H1 (cell line): Measurements from ENCODE around the gene PHYH. TPM values are rescaled to one million over a fixed set of nuclear protein-coding genes. Genes with fewer than 3 reads are reported as not detected.

Experiments
- CTCF ChIA-PET: fragments of 300-600 bp; sonication (Branson Sonifier 250); formaldehyde crosslinking; loops from one replicate; lab custom pipeline; 2021; ENCODE audit not compliant: partially characterized antibody; lab: Charles Lee
- POLR2A ChIA-PET: fragments of 300-600 bp; sonication (Branson Sonifier 250); formaldehyde crosslinking; loops from one replicate; lab custom pipeline; 2021; ENCODE audit warnings: inconsistent platforms; ENCODE audit not compliant: partially characterized antibody; lab: Charles Lee
- DNase-seq, 2 experiments: peaks; one replicate each; pipeline versions ENCODE4 v3.0.0 to v3.0.0-alpha.2; 2010 to 2022; ENCODE audit warnings: low spot score in 2 of 2, low read depth in 1 of 2, mixed read lengths in 1 of 2
- FAIRE-seq: peaks from 2 replicates; lab custom pipeline; 2011; peaks lifted over from hg19 to GRCh38; lab: Jason Lieb, UNC
- H2AFZ ChIP-seq: 2 replicates; pipeline ENCODE4 v1.8.1; 2012; ENCODE audit warnings: low read length, inconsistent platforms
- H2AK5ac ChIP-seq: 2 replicates; pipeline ENCODE4 v1.6.1; 2013; ENCODE audit warnings: low read depth, low read length
- H2BK120ac ChIP-seq: replicated peaks from 2 replicates; pipeline ENCODE3; 2013; ENCODE audit warnings: low read depth, low read length, inconsistent platforms
- H2BK12ac ChIP-seq: 2 replicates; pipeline ENCODE4 v1.6.1; 2013; ENCODE audit warnings: low read depth, low read length
- H2BK15ac ChIP-seq: 2 replicates; pipeline ENCODE4 v1.6.1; 2013; ENCODE audit warnings: low read length
- H2BK20ac ChIP-seq: 2 replicates; pipeline ENCODE4 v1.6.1; 2013; ENCODE audit warnings: low read length
- H2BK5ac ChIP-seq: 2 replicates; pipeline ENCODE4 v1.6.1; 2013; ENCODE audit warnings: low read depth, low read length
- H3K14ac ChIP-seq: 2 replicates; pipeline ENCODE4 v1.6.1; 2013; ENCODE audit warnings: inconsistent platforms; ENCODE audit not compliant: insufficient read length
- H3K18ac ChIP-seq: 2 replicates; pipeline ENCODE4 v1.6.1; 2013; ENCODE audit warnings: low read length; ENCODE audit errors: extremely low read depth
- H3K23ac ChIP-seq: 2 replicates; pipeline ENCODE4 v1.6.1; 2013; ENCODE audit warnings: inconsistent platforms; ENCODE audit not compliant: insufficient read length
- H3K23me2 ChIP-seq: 2 replicates; pipeline ENCODE4 v1.6.1; 2013; ENCODE audit warnings: low read depth, low read length
- H3K27ac ChIP-seq: 2 replicates; pipeline ENCODE4 v1.6.1; 2011; ENCODE audit warnings: low read depth, low read length, inconsistent platforms
- H3K27me3 ChIP-seq, 4 experiments: replicated peaks in 1 of 4; 1 replicate in 1 of 4; 2 replicates in 3 of 4; pipeline versions ENCODE4 v1.6.1 to v1.8.1; 2011 to 2013; ENCODE audit warnings: low read length in 3 of 4, mild to moderate bottlenecking in 3 of 4, inconsistent platforms in 2 of 4, mixed read lengths in 2 of 4, moderate library complexity in 1 of 4; ENCODE audit not compliant: control insufficient read depth in 3 of 4, insufficient read depth in 3 of 4; ENCODE audit errors: extremely low read depth in 1 of 4
- H3K36me3 ChIP-seq, 4 experiments: 2 replicates each; pipeline versions ENCODE4 v1.6.1 to v1.8.1; 2011 to 2013; ENCODE audit warnings: mild to moderate bottlenecking in 4 of 4, low read length in 3 of 4, moderate library complexity in 2 of 4, control low read depth in 1 of 4, inconsistent platforms in 1 of 4; ENCODE audit not compliant: insufficient read depth in 4 of 4, control insufficient read depth in 2 of 4
- H3K4ac ChIP-seq: replicated peaks from 2 replicates; pipeline ENCODE3; 2013; ENCODE audit warnings: low read length, low read depth, mixed read lengths, inconsistent platforms; ENCODE audit not compliant: insufficient read length
- H3K4me1 ChIP-seq, 4 experiments: replicated peaks in 1 of 4; 1 replicate in 1 of 4; 2 replicates in 3 of 4; pipeline versions ENCODE4 v1.6.1 to v1.8.1; 2011 to 2013; ENCODE audit warnings: low read length in 3 of 4, inconsistent platforms in 2 of 4, mixed read lengths in 1 of 4; ENCODE audit not compliant: insufficient read depth in 4 of 4, control insufficient read depth in 3 of 4
- H3K4me2 ChIP-seq, 2 experiments: 2 replicates each; pipeline versions ENCODE4 v1.6.1 to v1.8.1; 2011 to 2013; ENCODE audit warnings: low read depth in 2 of 2, low read length in 2 of 2, control low read depth in 1 of 2, inconsistent platforms in 1 of 2, mild to moderate bottlenecking in 1 of 2; ENCODE audit not compliant: insufficient read depth in 1 of 2
- H3K4me3 ChIP-seq, 4 experiments: fragments of 200-600, 300-600 bp in 1 of 4; sonication (generic), shearing (Covaris generic), sonication (Bioruptor Twin) in 1 of 4; 2 replicates each; pipeline versions ENCODE4 v1.5.1 to v1.8.1; 2011 to 2016; ENCODE audit warnings: low read length in 4 of 4, low read depth in 3 of 4, control low read depth in 2 of 4, inconsistent platforms in 2 of 4, mild to moderate bottlenecking in 2 of 4, mixed read lengths in 1 of 4, moderate library complexity in 1 of 4; ENCODE audit not compliant: insufficient read depth in 2 of 4; ENCODE audit errors: extremely low read depth in 1 of 4
- H3K56ac ChIP-seq: replicated peaks from 2 replicates; pipeline ENCODE3; 2013; ENCODE audit warnings: low read depth, mild to moderate bottlenecking, mixed read lengths, low read length, inconsistent platforms; ENCODE audit not compliant: insufficient read length
- H3K79me1 ChIP-seq: 2 replicates; pipeline ENCODE4 v1.6.1; 2013; ENCODE audit warnings: low read depth, low read length, control low read depth
- H3K79me2 ChIP-seq, 2 experiments: 2 replicates each; pipeline versions ENCODE4 v1.6.1 to v1.8.1; 2012 to 2013; ENCODE audit warnings: low read length in 2 of 2, mild to moderate bottlenecking in 2 of 2, inconsistent platforms in 1 of 2; ENCODE audit not compliant: insufficient read depth in 2 of 2, control insufficient read depth in 1 of 2
- H3K9ac ChIP-seq, 4 experiments: replicated peaks in 1 of 4; 1 replicate in 1 of 4; 2 replicates in 3 of 4; pipeline versions ENCODE4 v1.6.1 to v1.8.1; 2011 to 2013; ENCODE audit warnings: low read depth in 3 of 4, low read length in 3 of 4, control low read depth in 2 of 4, mild to moderate bottlenecking in 2 of 4, moderate library complexity in 2 of 4, inconsistent platforms in 1 of 4; ENCODE audit errors: extremely low read depth in 1 of 4
- H3K9me3 ChIP-seq, 2 experiments: 2 replicates each; pipeline versions ENCODE4 v1.6.1 to v1.8.1; 2012 to 2013; ENCODE audit warnings: mild to moderate bottlenecking in 2 of 2, moderate library complexity in 2 of 2, control low read depth in 1 of 2, inconsistent platforms in 1 of 2, low read depth in 1 of 2, low read length in 1 of 2, mixed read lengths in 1 of 2; ENCODE audit not compliant: insufficient read depth in 2 of 2
- H4K20me1 ChIP-seq, 2 experiments: replicated peaks in 1 of 2; 2 replicates each; pipeline versions ENCODE3 to v1.8.1; 2011 to 2013; ENCODE audit warnings: inconsistent platforms in 2 of 2, low read length in 2 of 2, mild to moderate bottlenecking in 1 of 2; ENCODE audit not compliant: insufficient read depth in 2 of 2, control insufficient read depth in 1 of 2
- H4K5ac ChIP-seq: 2 replicates; pipeline ENCODE4 v1.6.1; 2013; ENCODE audit warnings: low read length, low read depth, mixed read lengths, inconsistent platforms; ENCODE audit not compliant: insufficient read length
- H4K8ac ChIP-seq: 2 replicates; pipeline ENCODE4 v1.8.0; 2013; ENCODE audit warnings: mild to moderate bottlenecking, moderate library complexity, low read length, inconsistent platforms; ENCODE audit not compliant: insufficient read depth; ENCODE audit errors: extremely low read depth
- H4K91ac ChIP-seq: replicated peaks from 2 replicates; pipeline ENCODE3; 2013; ENCODE audit warnings: low read length, mixed read lengths, inconsistent platforms; ENCODE audit not compliant: insufficient read length
- ASH2L ChIP-seq: fragments of 200-600, 300-600 bp; sonication (generic); IDR thresholded peaks from one replicate; pipeline ENCODE4 v1.7.1; 2017; ENCODE audit warnings: low read length
- ATF3 ChIP-seq: IDR thresholded peaks from 2 replicates; pipeline ENCODE4 v1.6.1; 2011; ENCODE audit warnings: low read depth, mild to moderate bottlenecking, low read length; ENCODE audit not compliant: insufficient read depth
- BRCA1 ChIP-seq: IDR thresholded peaks from 2 replicates; pipeline ENCODE4 v1.6.1; 2012; ENCODE audit warnings: low read depth, low read length, improper control_type of control experiment
- CBX5 ChIP-seq: fragments of 300-800, 300-1000 bp; sonication (generic); IDR thresholded peaks from 2 replicates; pipeline ENCODE4 v1.7.1; 2016; ENCODE audit warnings: antibody characterized with exemption, low read length, low read depth
- CEBPB ChIP-seq: IDR thresholded peaks from 2 replicates; pipeline ENCODE4 v1.6.1; 2012; ENCODE audit warnings: low read depth, low read length
- CHD1 ChIP-seq: IDR thresholded peaks from 2 replicates; pipeline ENCODE4 v1.6.1; 2012; ENCODE audit warnings: low read depth, low read length, improper control_type of control experiment
- CHD2 ChIP-seq: IDR thresholded peaks from 2 replicates; pipeline ENCODE4 v1.6.1; 2012; ENCODE audit warnings: low read length, improper control_type of control experiment
- HDAC2 ChIP-seq, 2 experiments: fragments of 300-600 bp in 1 of 2; sonication (generic) in 1 of 2; IDR thresholded peaks; 2 replicates each; pipeline ENCODE4 v1.6.1; 2011 to 2012; ENCODE audit warnings: low read depth in 2 of 2, low read length in 2 of 2, mild to moderate bottlenecking in 2 of 2, moderate library complexity in 2 of 2, borderline replicate concordance in 1 of 2, inconsistent platforms in 1 of 2
- HDAC6 ChIP-seq: IDR thresholded peaks from one replicate; pipeline ENCODE4 v1.7.1; 2012; ENCODE audit warnings: low read depth, mild to moderate bottlenecking, inconsistent platforms, low read length, moderate library complexity
- KDM5A ChIP-seq: fragments of 200-600 bp; IDR thresholded peaks from 2 replicates; pipeline ENCODE4 v1.7.1; 2012; ENCODE audit warnings: mild to moderate bottlenecking, low read length, inconsistent platforms, mixed read lengths
- PHF8 ChIP-seq: fragments of 200-600 bp; sonication (generic); conservative IDR thresholded peaks from 2 replicates; pipeline ENCODE4 v1.7.1; 2012; ENCODE audit warnings: low read depth, mild to moderate bottlenecking, inconsistent platforms, low read length, moderate library complexity
- SP4 ChIP-seq: IDR thresholded peaks from 2 replicates; pipeline ENCODE4 v1.6.1; 2012; ENCODE audit warnings: low read length, inconsistent platforms
- TEAD4 ChIP-seq: IDR thresholded peaks from 2 replicates; pipeline ENCODE4 v1.6.1; 2012; ENCODE audit warnings: low read depth, low read length, inconsistent platforms, mixed read lengths
- WGBS, 2 experiments: shearing (Covaris generic) in 1 of 2; methylation state at CpG; one replicate each; pipeline versions ENCODE4 v1.1.6 to v1.1.7; 2013 to 2015; ENCODE audit warnings: low lambda C conversion rate in 2 of 2, mixed read lengths in 2 of 2, inconsistent platforms in 1 of 2, low coverage in 1 of 2, missing lambda C conversion rate in 1 of 2; ENCODE audit not compliant: insufficient replicate concordance in 2 of 2, insufficient coverage in 1 of 2, insufficient read length in 1 of 2; ENCODE audit errors: extremely low coverage in 1 of 2, missing lambda C conversion rate in 1 of 2; 5-methylcytosine and 5-hydroxymethylcytosine counted together
- polyA plus RNA-seq, 7 experiments: library from polyadenylated mRNA; depleted of rRNA in 3 of 7; stranded (reverse) in 5 of 7; unstranded in 2 of 7; fragments of >200 nt in 5 of 7; fragments of 200-250 nt in 2 of 7; gene quantifications; 1 replicate in 5 of 7; 2 replicates in 1 of 7; 4 replicates in 1 of 7; pipeline versions ENCODE4 v1.2.1 to v1.2.3, GENCODE V29; 2011 to 2013; ENCODE audit warnings: missing spikeins in 2 of 7, mixed read lengths in 2 of 7
- total RNA-seq: library from RNA; stranded (reverse); fragmentation: NEBNext Ultra II Directional; extraction: Animal tissue kit (Norgen Biotek cat#: 25700); gene quantifications from 2 replicates; pipeline ENCODE4 v1.2.1, GENCODE V29; 2021

PHYH gene
- total and polyA plus RNA-seq, 2 of the 8 experiments (the other 6 are each of a cell fraction or from before 2014, with no cell fraction given): 22.0 to 22.7 TPM

- CTCF ChIA-PET: interaction anchor here (0.8 to 1.4 kb wide), 3 partner anchors 10 to 163 kb away, joined by 3 to 4 read pairs (median 3); no protein-coding TSS in a partner anchor
- 84% methylated on average over 4 of the region's 4 CpGs; no CpG with 5 or more reads in 1 of the 2 experiments for WGBS, 2 experiments
Observed at GRCh38 chr10:13253726-13254125, 46.1 kb downstream of the PHYH start.

More at GRCh38 chr10:13253726-13254125, 46.1 kb downstream of the PHYH start:
- H2BK12ac ChIP-seq: no peak overlapping the region
- H2BK15ac ChIP-seq: no peak overlapping the region
- no peaks in the 10 kb centered on the region for H3K36me3 ChIP-seq
- H3K9ac ChIP-seq: no peak overlapping the region
- H2BK20ac ChIP-seq: no peak overlapping the region
- no peaks in the 10 kb centered on the region for H3K79me1 ChIP-seq
- no peaks in the 10 kb centered on the region for H3K9me3 ChIP-seq
- H3K4me3 ChIP-seq: no peak overlapping the region
- no peak overlapping the region for H3K56ac ChIP-seq
- no peak overlapping the region for H3K23ac ChIP-seq
- H2BK120ac ChIP-seq: no peak overlapping the region
- no peaks in the 10 kb centered on the region for H3K4me1 ChIP-seq
- H3K79me2 ChIP-seq: no peaks in the 10 kb centered on the region
- FAIRE-seq (no peak), DNase-seq (no peak)
- no peak overlapping the region for H2BK5ac ChIP-seq
- H3K18ac ChIP-seq: no peak overlapping the region
- H3K27ac ChIP-seq: no peak overlapping the region
- TF ChIP-seq BRCA1 (no peak), HDAC2 (IDR thresholded peaks at IDR 0.05; ENCODE audit: borderline replicate concordance in 1 of 2, low read depth in 2 of 2, low read length in 2 of 2) (no peak), SP4 (no peak), ASH2L (no peak), ATF3 (no peak), PHF8 (no peak), CHD2 (no peak), KDM5A (no peak), TEAD4 (no peak), HDAC6 (no peak), CHD1 (no peak), CEBPB (no peak), CBX5 (no peak)
- H4K8ac ChIP-seq: no peak overlapping the region
- H3K27me3 ChIP-seq: no peaks in the 10 kb centered on the region
- POLR2A ChIA-PET: no interaction called here
- no peaks in the 10 kb centered on the region for H3K23me2 ChIP-seq
- no peaks in the 10 kb centered on the region for H4K20me1 ChIP-seq
- no peak overlapping the region for H3K14ac ChIP-seq
- H4K91ac ChIP-seq: no peak overlapping the region
- H4K5ac ChIP-seq: no peak overlapping the region
- no peak overlapping the region for H3K4me2 ChIP-seq
- no peak overlapping the region for H2AFZ ChIP-seq
- H2AK5ac ChIP-seq: no peak overlapping the region
- no peak overlapping the region for H3K4ac ChIP-seq
